GM12865 (cell line): ENCODE data around the gene ZC3H12A.

ENCODE experiments used
- DNase-seq: peaks from one replicate; pipeline ENCODE4 v3.0.0; 2010; ENCODE audit warnings: low read depth
- H3K4me3 ChIP-seq: 2 replicates; pipeline ENCODE4 v1.5.1; 2011; ENCODE audit warnings: mild to moderate bottlenecking, low read depth, low read length, control low read depth
- CTCF ChIP-seq: IDR thresholded peaks from 2 replicates; pipeline ENCODE4 v1.5.1; 2011; ENCODE audit warnings: low read length, control low read depth, low read depth, inconsistent platforms; ENCODE audit not compliant: insufficient read depth; ENCODE audit errors: missing control alignments

Gene ZC3H12A

DNA sequence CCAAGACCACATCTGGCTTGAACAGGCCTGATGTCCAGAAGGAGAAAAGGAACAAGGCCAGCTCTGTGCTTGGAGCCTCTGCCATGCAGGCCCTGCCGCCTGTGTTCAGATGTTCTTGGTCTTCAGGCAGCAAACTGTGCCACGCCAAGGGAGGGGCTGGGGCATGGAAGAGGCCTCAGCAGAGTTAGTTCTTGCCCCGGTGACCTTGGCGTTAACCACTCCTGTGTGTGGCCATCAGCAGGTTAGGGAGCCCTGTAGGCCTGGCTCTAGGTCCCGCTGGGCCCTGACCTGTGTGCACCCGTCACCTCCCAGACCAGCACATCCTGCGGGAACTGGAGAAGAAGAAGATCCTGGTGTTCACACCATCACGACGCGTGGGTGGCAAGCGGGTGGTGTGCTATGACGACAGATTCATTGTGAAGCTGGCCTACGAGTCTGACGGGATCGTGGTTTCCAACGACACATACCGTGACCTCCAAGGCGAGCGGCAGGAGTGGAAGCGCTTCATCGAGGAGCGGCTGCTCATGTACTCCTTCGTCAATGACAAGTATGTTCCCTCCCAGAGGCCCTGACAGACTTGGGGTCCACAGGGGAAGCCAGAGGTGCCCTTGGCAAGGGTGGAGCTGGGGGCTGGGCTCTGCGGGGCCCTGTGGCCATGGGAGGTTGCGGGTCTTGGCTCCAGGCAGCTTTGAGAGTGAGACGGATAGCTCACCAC lies 7.1 kb downstream of the ZC3H12A start:
- TF ChIP-seq CTCF: no peak
- DNase-seq: no peak
- no peak overlapping the region for H3K4me3 ChIP-seq

DNA sequence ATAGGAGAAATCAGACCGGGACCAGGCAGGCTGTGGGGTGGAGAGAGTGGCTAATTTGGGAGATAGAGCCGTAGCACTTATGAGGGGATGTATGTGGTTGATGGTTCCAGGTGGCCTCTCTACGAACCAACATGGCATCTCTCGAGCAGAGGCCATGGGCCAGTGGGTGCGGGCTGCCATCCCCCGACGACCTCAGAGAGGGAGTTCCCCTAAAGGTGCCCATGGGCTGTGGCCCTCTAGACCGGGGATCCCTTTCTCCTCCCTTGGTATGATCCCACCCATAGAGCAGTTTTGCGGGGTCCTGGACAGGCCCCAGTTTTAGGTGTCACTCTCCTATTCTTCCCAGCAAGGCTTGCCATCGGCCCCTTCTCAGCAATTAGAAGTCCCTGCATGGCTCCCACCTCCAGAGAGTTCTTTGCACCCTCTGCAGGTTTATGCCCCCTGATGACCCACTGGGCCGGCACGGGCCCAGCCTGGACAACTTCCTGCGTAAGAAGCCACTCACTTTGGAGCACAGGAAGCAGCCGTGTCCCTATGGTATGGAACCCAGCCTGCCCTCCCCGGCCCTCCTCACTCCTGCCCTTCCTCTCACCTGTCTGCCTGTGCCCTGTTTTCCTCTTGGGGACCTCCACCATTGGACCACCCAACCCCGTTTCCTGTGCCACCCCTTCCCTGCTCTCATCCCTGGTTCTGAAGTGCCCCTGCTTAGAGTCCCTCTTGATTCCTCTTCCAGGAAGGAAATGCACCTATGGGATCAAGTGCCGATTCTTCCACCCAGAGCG lies 7.8 kb downstream of the ZC3H12A start:
- no peak for DNase-seq
- TF ChIP-seq CTCF: no peak

DNA sequence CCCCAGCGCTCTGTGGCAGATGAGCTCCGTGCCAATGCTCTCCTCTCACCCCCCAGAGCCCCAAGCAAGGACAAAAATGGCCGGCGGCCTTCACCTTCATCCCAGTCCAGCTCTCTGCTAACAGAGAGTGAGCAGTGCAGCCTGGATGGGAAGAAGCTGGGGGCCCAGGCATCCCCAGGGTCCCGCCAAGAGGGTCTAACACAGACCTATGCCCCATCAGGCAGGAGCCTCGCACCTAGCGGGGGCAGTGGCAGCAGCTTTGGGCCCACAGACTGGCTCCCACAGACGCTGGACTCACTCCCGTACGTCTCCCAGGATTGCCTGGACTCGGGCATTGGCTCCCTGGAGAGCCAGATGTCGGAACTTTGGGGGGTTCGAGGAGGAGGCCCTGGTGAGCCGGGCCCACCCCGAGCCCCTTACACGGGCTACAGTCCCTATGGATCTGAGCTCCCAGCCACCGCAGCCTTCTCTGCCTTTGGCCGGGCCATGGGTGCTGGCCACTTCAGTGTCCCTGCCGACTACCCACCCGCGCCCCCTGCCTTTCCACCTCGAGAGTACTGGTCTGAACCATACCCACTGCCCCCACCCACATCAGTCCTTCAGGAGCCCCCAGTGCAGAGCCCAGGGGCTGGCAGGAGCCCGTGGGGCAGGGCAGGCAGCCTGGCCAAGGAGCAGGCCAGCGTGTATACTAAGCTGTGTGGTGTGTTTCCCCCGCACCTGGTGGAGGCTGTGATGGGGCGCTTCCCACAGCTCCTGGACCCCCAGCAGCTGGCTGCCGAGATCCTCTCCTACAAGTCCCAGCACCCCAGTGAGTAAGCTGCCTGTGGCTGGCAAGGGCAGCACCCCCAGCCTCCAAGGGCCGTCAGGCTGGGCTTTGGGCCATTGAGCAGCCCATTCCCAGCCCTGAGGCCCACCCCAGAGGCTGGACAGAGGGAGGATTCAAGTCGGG lies 8.7 kb downstream of the ZC3H12A start:
- H3K4me3 ChIP-seq: no peak overlapping the region
- DNase-seq: no peak
- TF ChIP-seq CTCF: no peak

More for the DNA sequence above, 7.8 kb downstream of the ZC3H12A start:
- no peak overlapping the region for H3K4me3 ChIP-seq

- no peak for TF ChIP-seq CTCF
- DNase-seq: no peak
- H3K4me3 ChIP-seq: no peak overlapping the region
Observed at GRCh38 chr1:37483785-37484184, 9.4 kb downstream of the ZC3H12A start.

GRCh38 chr1:37484325-37485051 lies 10.1 kb downstream of the ZC3H12A start:
- DNase-seq: no peak
- no peak overlapping the region for H3K4me3 ChIP-seq
- TF ChIP-seq CTCF: no peak
